AML-193 (cell line): ENCODE results near the gene FOXO6.

ENCODE experiments used
- DNase-seq, 2 experiments: peaks; one replicate each; lab custom pipeline; 2025; lab: John Stamatoyannopoulos, UW

Gene FOXO6

GRCh38 chr1:41427122-41427913 lies 66.1 kb downstream of the FOXO6 start:
- no peak for DNase-seq

GRCh38 chr1:41427916-41428737 lies 66.9 kb downstream of the FOXO6 start:
- no peak for DNase-seq

DNA sequence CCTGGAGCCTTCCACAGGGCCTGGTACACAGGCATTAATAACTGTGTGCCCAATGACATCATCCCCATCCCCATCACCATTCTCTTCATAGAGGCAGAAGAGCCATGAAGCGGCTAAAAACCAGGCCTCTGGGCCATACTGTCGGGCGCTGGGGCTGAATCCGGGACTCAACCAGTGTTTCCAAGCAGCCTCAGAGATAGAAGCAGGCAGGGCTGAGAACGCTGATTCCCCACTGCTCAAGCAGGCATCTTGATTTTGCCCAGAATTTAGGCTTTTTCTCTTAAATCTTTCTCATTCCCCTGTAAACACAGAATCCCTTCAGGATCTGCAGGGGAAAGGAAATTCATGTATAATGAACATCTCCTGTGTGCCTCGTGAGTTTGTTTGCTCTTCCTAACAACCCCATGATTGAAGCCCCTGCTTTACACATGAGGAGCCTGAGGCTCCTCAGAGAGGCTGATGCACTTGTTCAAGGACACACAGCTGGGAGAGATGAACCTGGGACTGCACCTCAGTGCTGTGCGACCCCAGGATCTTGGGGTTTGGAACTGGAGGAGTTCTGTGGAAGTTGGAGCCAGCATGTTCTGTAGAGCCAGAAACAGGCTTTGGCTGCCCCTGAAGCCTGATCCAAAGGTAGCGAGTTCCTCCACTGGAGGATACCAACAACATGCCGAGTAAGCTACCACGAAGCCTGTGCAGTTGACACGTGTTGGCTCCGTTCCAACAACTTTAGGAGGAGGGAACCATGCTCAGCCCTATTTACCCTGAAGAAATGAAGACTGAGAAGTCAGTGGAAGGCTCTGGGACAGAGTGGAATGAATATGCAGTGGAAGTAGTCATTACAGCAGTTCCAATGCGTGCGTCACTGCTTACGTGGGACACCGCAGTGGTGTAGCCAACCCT lies 67.8 kb downstream of the FOXO6 start:
- DNase-seq: no peak

GRCh38 chr1:41429641-41430035 lies 68.4 kb downstream of the FOXO6 start:
- DNase-seq: no peak

DNA sequence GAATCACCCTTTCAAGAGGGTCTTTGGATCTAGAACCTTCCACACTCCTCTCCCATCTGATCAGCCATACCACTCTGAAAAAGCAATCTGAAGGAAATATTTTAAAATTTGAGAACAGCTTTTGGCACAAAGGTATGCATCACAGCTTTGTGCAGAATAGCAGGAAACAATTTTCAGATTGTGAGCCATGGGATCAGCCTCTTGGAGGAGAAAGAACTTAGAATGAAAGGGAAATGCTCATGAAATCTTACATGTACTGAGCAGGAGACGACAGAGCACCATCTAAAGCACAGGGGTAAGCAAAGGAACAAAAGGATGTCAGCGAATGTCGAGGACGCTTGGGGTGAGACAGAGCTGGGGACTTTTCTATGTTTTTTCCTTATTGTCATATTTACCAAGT lies 68.8 kb downstream of the FOXO6 start:
- no peak for DNase-seq

GRCh38 chr1:41430582-41430981 lies 69.3 kb downstream of the FOXO6 start:
- DNase-seq: no peak

- DNase-seq: no peak
Observed at GRCh38 chr1:41431490-41432350, 70.5 kb downstream of the FOXO6 start.
